Ishikawa (cell line): ENCODE measurements around the gene KCNIP4.

Experiments used
- CEBPB ChIP-seq: IDR thresholded peaks from 2 replicates; pipeline ENCODE4 v1.6.1; 2012
- CREB1 ChIP-seq: IDR thresholded peaks from 2 replicates; pipeline ENCODE4 v1.6.1; 2012; ENCODE audit warnings: low read depth
- EGR1 ChIP-seq: IDR thresholded peaks from 2 replicates; pipeline ENCODE4 v1.6.1; 2012
- EP300 ChIP-seq: IDR thresholded peaks from 2 replicates; pipeline ENCODE4 v1.6.1; 2012; ENCODE audit warnings: borderline replicate concordance
- FOXM1 ChIP-seq: IDR thresholded peaks from 2 replicates; pipeline ENCODE4 v1.6.1; 2012; ENCODE audit warnings: low read depth, borderline replicate concordance
- NFIC ChIP-seq: IDR thresholded peaks from 2 replicates; pipeline ENCODE4 v1.6.1; 2012
- RAD21 ChIP-seq: IDR thresholded peaks from 2 replicates; pipeline ENCODE4 v1.6.1; 2012; ENCODE audit warnings: low read depth
- REST ChIP-seq: IDR thresholded peaks from 2 replicates; pipeline ENCODE4 v1.6.1; 2012; ENCODE audit warnings: low read depth, mild to moderate bottlenecking
- TAF1 ChIP-seq: IDR thresholded peaks from 2 replicates; pipeline ENCODE4 v1.6.1; 2012; ENCODE audit warnings: low read depth, mild to moderate bottlenecking
- TCF12 ChIP-seq: IDR thresholded peaks from 2 replicates; pipeline ENCODE4 v1.6.1; 2012; ENCODE audit warnings: low read depth
- TEAD4 ChIP-seq: IDR thresholded peaks from 2 replicates; pipeline ENCODE4 v1.6.1; 2012
- USF1 ChIP-seq: IDR thresholded peaks from 2 replicates; pipeline ENCODE4 v1.6.1; 2012
- YY1 ChIP-seq: IDR thresholded peaks from 2 replicates; pipeline ENCODE4 v1.6.1; 2012; ENCODE audit warnings: low read depth
- ZBTB7A ChIP-seq: IDR thresholded peaks from 2 replicates; pipeline ENCODE4 v1.6.1; 2012; ENCODE audit warnings: low read depth
- TF ChIP-seq, protein P1 (sequence below): IDR thresholded peaks from 2 replicates; pipeline ENCODE4 v1.6.1; 2012

KCNIP4 gene

DNA sequence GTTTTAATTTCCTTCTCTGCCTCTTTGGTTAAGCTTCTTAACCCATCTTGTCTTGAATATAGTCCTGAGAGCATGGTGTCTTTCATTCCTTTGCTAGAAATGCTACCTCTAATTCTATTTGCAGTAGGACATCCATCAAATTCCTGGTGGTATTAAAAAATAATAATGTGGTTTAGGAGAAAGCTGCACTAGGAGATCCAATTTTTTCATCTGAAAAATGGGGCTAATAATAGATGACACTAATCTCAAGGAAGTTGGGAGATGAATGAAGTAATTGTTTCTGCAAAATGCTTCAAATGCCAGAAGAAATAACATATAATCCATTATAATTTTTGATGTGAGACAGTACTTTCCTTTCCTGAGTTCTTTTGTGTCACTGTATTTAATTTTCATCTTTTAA, 1053.4 kb downstream of the KCNIP4 start:
- no peak for TF ChIP-seq FOXM1
- TF ChIP-seq USF1 = no peak
- no peak for TF ChIP-seq EGR1
- no peak for TF ChIP-seq ZBTB7A
- no peak for TF ChIP-seq TEAD4
- no peak for TF ChIP-seq CREB1

GRCh38 chr4:20890761-20891160, 1057.8 kb downstream of the KCNIP4 start:
- TF ChIP-seq CREB1 (no peak), TEAD4 (no peak), YY1 (no peak), TCF12 (no peak), ZBTB7A (no peak), RAD21 (no peak), REST (no peak), USF1 (no peak), EP300 (no peak), NFIC (no peak), EGR1 (no peak), TAF1 (no peak), CEBPB (no peak), FOXM1 (no peak)
- TF ChIP-seq, protein P1, sequence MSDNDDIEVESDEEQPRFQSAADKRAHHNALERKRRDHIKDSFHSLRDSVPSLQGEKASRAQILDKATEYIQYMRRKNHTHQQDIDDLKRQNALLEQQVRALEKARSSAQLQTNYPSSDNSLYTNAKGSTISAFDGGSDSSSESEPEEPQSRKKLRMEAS = no peak

GRCh38 chr4:20889901-20890300, 1058.7 kb downstream of the KCNIP4 start:
- TF ChIP-seq EGR1 (no peak), TAF1 (no peak), FOXM1 (no peak), USF1 (no peak), RAD21 (no peak), ZBTB7A (no peak), CREB1 (no peak), EP300 (no peak), TEAD4 (no peak), YY1 (no peak), REST (no peak), NFIC (no peak), CEBPB (no peak), TCF12 (no peak)
- TF ChIP-seq, protein P1 = no peak

DNA sequence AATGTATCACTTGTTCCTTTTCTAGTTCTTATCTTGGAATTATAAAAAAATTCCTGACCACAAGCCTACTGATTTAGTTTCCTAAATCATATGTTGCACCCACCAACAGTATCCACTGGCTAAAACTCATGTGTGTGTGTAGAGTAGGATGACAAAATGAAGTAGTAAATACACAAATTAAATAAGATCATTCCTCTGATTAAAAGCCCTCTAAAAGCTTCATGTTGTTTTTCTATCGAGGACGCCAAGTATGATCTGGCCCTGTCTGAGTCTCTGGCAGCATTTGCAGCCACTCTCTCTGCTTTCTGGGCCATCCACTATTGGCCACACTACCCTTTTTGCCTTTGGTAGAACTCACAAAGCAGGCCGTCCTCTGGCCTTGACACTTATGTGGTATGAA, 1064.9 kb downstream of the KCNIP4 start:
- no peak for TF ChIP-seq FOXM1
- TF ChIP-seq, protein P1 = no peak
- TF ChIP-seq REST = no peak
- no peak for TF ChIP-seq EGR1
- TF ChIP-seq RAD21 = no peak
- no peak for TF ChIP-seq ZBTB7A
- TF ChIP-seq EP300 = no peak
- no peak for TF ChIP-seq YY1
- no peak for TF ChIP-seq CEBPB
- TF ChIP-seq TCF12 = no peak
- TF ChIP-seq NFIC = no peak
- TF ChIP-seq CREB1 = no peak
